Astrocyte (in vitro differentiated cells and primary cell): Measurements from ENCODE around the gene GMEB2. TPM values are rescaled to one million over a fixed set of nuclear protein-coding genes. Genes with fewer than 3 reads are reported as not detected.

Experiments used
- DNase-seq: peaks from one replicate; pipeline ENCODE4 v3.0.0-alpha.2; 2010; ENCODE audit warnings: low read depth
- FAIRE-seq: peaks from 2 replicates; lab custom pipeline; 2011; peaks lifted over from hg19 to GRCh38; lab: Jason Lieb, UNC
- H2AFZ ChIP-seq: 2 replicates; pipeline ENCODE4 v1.6.0; 2012; ENCODE audit warnings: low read depth, low read length, inconsistent platforms
- H3K27ac ChIP-seq: 2 replicates; pipeline ENCODE4 v1.5.1; 2011; ENCODE audit warnings: low read depth, low read length, inconsistent platforms
- H3K27me3 ChIP-seq: 2 replicates; pipeline ENCODE4 v1.6.0; 2011; ENCODE audit warnings: low read length, inconsistent platforms; ENCODE audit not compliant: insufficient read depth
- H3K36me3 ChIP-seq: 2 replicates; pipeline ENCODE4 v1.5.1; 2011; ENCODE audit warnings: low read length, inconsistent platforms; ENCODE audit not compliant: insufficient read depth
- H3K4me1 ChIP-seq: 2 replicates; pipeline ENCODE4 v1.5.1; 2011; ENCODE audit warnings: low read length, inconsistent platforms; ENCODE audit not compliant: insufficient read depth
- H3K4me2 ChIP-seq: 2 replicates; pipeline ENCODE4 v1.6.0; 2012; ENCODE audit warnings: low read length, inconsistent platforms
- H3K4me3 ChIP-seq: 2 replicates; pipeline ENCODE4 v1.5.1; 2011; ENCODE audit warnings: low read depth, mild to moderate bottlenecking, low read length, inconsistent platforms; ENCODE audit not compliant: insufficient read depth
- H3K79me2 ChIP-seq: 2 replicates; pipeline ENCODE4 v1.6.0; 2012; ENCODE audit warnings: mild to moderate bottlenecking, low read length, inconsistent platforms; ENCODE audit not compliant: insufficient read depth
- H3K9ac ChIP-seq: 2 replicates; pipeline ENCODE4 v1.6.0; 2012; ENCODE audit warnings: mild to moderate bottlenecking, low read length, inconsistent platforms
- H3K9me3 ChIP-seq: 2 replicates; pipeline ENCODE4 v1.5.1; 2012; ENCODE audit warnings: low read depth, mild to moderate bottlenecking, low read length, inconsistent platforms; ENCODE audit not compliant: insufficient read depth
- H4K20me1 ChIP-seq: 2 replicates; pipeline ENCODE4 v1.6.0; 2012; ENCODE audit warnings: low read length, inconsistent platforms; ENCODE audit not compliant: insufficient read depth
- H3K27ac Mint-ChIP-seq: one replicate; pipeline ENCODE4 v1.8.0; 2021; ENCODE audit warnings: mild to moderate bottlenecking, mixed read lengths; ENCODE audit not compliant: unreplicated experiment
- H3K27me3 Mint-ChIP-seq: one replicate; pipeline ENCODE4 v1.8.0; 2021; ENCODE audit warnings: low read depth, mixed read lengths; ENCODE audit not compliant: unreplicated experiment
- H3K36me3 Mint-ChIP-seq: one replicate; pipeline ENCODE4 v1.8.0; 2021; ENCODE audit warnings: low read depth, mixed read lengths; ENCODE audit not compliant: unreplicated experiment
- H3K4me1 Mint-ChIP-seq: one replicate; pipeline ENCODE4 v1.8.0; 2021; ENCODE audit warnings: low read depth, mixed read lengths; ENCODE audit not compliant: unreplicated experiment
- H3K4me3 Mint-ChIP-seq: one replicate; pipeline ENCODE4 v1.8.0; 2021; ENCODE audit warnings: mild to moderate bottlenecking, moderate library complexity, mixed read lengths; ENCODE audit not compliant: unreplicated experiment
- H3K9me3 Mint-ChIP-seq: one replicate; pipeline ENCODE4 v1.8.0; 2021; ENCODE audit warnings: mild to moderate bottlenecking, mixed read lengths; ENCODE audit not compliant: unreplicated experiment
- CTCF ChIP-seq: IDR thresholded peaks from 2 replicates; pipeline ENCODE4 v1.5.1; 2011; ENCODE audit warnings: low read depth, mild to moderate bottlenecking, inconsistent platforms, low read length, moderate library complexity; ENCODE audit not compliant: insufficient read depth
- EZH2 ChIP-seq: IDR thresholded peaks from 2 replicates; pipeline ENCODE4 v1.6.1; 2012; ENCODE audit warnings: mild to moderate bottlenecking, low read length, inconsistent platforms; ENCODE audit not compliant: insufficient read depth
- total RNA-seq: library from RNA; stranded (reverse); gene quantifications from 2 replicates; pipeline ENCODE4 v1.2.1, GENCODE V29; 2021

The GMEB2 gene
- total RNA-seq, 1 donor from 2014 or later, result 11.7 TPM

GRCh38 chr20:63595416-63596127 is 31.3 kb downstream of the GMEB2 start:
- Mint-ChIP-seq H3K27me3 (no peaks in the 10 kb centered on the region), H3K4me1 (peaks cover 2% of the 10 kb centered on the region), H3K9me3 (no peaks in the 10 kb centered on the region), H3K4me3 (no peak overlapping the region), H3K27ac (no peak overlapping the region), H3K36me3 (peaks cover 18% of the 10 kb centered on the region)
- no peak overlapping the region for H3K4me2 ChIP-seq
- no peak overlapping the region for H3K4me3 ChIP-seq
- no peak overlapping the region for H3K9ac ChIP-seq
- FAIRE-seq, result no peak
- H3K36me3 ChIP-seq, result peaks cover under 1% of the 10 kb centered on the region
- H3K9me3 ChIP-seq, result no peaks in the 10 kb centered on the region
- no peak for DNase-seq
- H4K20me1 ChIP-seq, result peaks cover 4% of the 10 kb centered on the region
- H3K4me1 ChIP-seq, result peaks cover 7% of the 10 kb centered on the region
- no peak for TF ChIP-seq EZH2
- no peak for TF ChIP-seq CTCF
- no peak overlapping the region for H3K27ac ChIP-seq
- no peaks in the 10 kb centered on the region for H3K79me2 ChIP-seq
- H3K27me3 ChIP-seq, result no peaks in the 10 kb centered on the region
- H2AFZ ChIP-seq, result no peak overlapping the region

- Histone ChIP-seq H3K4me2 (peak overlapping the region; percentile 1), H3K9me3 (no peaks in the 10 kb centered on the region), H4K20me1 (peaks cover 4% of the 10 kb centered on the region), H3K9ac (no peak overlapping the region), H3K27ac (peak overlapping the region; percentile 28), H2AFZ (no peak overlapping the region), H3K79me2 (no peaks in the 10 kb centered on the region), H3K36me3 (no peaks in the 10 kb centered on the region), H3K27me3 (no peaks in the 10 kb centered on the region), H3K4me3 (no peak overlapping the region), H3K4me1 (peaks cover 7% of the 10 kb centered on the region)
- Mint-ChIP-seq H3K4me1 (peaks cover 2% of the 10 kb centered on the region), H3K27me3 (no peaks in the 10 kb centered on the region), H3K9me3 (no peaks in the 10 kb centered on the region), H3K4me3 (no peak overlapping the region), H3K36me3 (peaks cover 12% of the 10 kb centered on the region), H3K27ac (no peak overlapping the region)
- FAIRE-seq, result no peak
- DNase-seq, result peak; percentile 57
- TF ChIP-seq EZH2, result no peak
- no peak for TF ChIP-seq CTCF
These were observed 32.8 kb downstream of the GMEB2 start for GRCh38 chr20:63594043-63594561.

- H3K36me3 ChIP-seq, result no peaks in the 10 kb centered on the region
These were observed 34.2 kb downstream of the GMEB2 start for GRCh38 chr20:63592661-63593060.

More at GRCh38 chr20:63592661-63593060, 34.2 kb downstream of the GMEB2 start:
- Histone ChIP-seq H3K27ac (no peak overlapping the region), H3K4me1 (peaks cover 7% of the 10 kb centered on the region), H2AFZ (no peak overlapping the region), H3K27me3 (no peaks in the 10 kb centered on the region), H3K9me3 (no peaks in the 10 kb centered on the region), H3K79me2 (no peaks in the 10 kb centered on the region), H3K4me3 (no peak overlapping the region), H3K4me2 (no peak overlapping the region), H3K9ac (no peak overlapping the region), H4K20me1 (no peaks in the 10 kb centered on the region)
- no peaks in the 10 kb centered on the region for H3K9me3 Mint-ChIP-seq
- no peak for FAIRE-seq
- H3K36me3 Mint-ChIP-seq, result peaks cover 12% of the 10 kb centered on the region
- H3K27me3 Mint-ChIP-seq, result no peaks in the 10 kb centered on the region
- no peak overlapping the region for H3K4me3 Mint-ChIP-seq
- H3K27ac Mint-ChIP-seq, result no peak overlapping the region
- no peak for DNase-seq
- H3K4me1 Mint-ChIP-seq, result peaks cover 2% of the 10 kb centered on the region
- no peak for TF ChIP-seq EZH2
- no peak for TF ChIP-seq CTCF
